GM18499 (cell line): ENCODE measurements around the gene UAP1.

ENCODE experiments used
- ATAC-seq: cut with Tn5 transposase; IDR thresholded peaks from one replicate; pipeline ENCODE4 v1.9.1; 2021; ENCODE audit warnings: moderate number of reproducible peaks; ENCODE audit not compliant: insufficient read depth, unreplicated experiment

The UAP1 gene

GRCh38 chr1:162605225-162605927, 43.9 kb downstream of the UAP1 start:
- no peak for ATAC-seq

DNA sequence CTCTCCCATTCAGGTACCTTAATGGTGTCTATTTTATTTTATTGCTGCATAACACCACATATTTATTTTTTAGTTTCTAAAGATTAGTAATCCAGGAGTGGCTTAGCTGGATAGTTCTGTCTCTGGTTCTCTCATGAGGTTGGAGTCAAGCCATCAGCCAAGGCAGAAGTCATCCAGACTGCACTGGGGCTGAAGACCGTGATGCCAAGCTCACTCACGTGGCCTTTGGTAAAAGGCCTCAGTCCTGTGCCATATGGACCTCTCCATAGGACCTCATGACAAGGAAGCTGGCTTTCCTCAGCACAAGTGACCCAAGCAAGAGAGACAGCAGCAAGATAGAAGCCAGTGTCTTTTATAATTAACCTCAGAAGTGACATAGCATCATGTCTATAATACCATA, 47.8 kb downstream of the UAP1 start:
- no peak for ATAC-seq

DNA sequence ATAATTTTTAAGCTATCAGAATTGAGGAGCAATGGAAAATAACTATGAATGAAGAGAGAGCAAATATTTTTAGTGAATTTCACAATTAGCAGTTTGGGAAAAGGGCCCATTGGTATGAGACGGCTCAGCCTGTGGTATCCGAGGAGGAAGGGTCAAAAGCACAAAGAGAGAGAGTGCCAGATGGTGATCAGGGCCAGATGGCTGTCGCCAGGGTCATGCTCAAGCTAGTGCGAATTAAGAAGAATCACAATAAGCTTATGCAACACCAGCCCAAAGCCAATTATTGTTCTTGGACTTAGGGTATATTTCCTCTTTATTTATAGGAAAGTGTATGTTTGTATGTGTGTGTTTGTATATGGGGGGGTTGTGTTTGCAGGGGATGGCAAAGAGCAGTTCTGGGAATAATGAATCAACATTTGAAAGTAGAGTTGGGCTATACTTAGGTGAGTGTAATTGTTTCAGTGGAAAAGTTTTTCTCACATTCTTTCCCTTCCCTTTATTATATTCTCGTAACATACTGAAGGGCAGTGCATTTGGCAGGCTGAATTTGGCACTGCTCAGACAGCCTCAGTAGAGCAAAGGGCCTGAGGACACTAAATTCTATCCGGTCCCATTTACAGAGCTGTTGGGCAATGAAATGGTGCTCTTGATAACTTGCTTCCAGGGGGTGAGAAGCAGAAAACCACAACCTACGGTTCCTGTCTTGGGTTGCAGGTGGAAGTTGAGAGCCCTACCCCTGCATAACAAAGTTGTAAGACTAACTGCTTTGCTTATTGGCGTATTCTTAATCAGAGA, 51.3 kb downstream of the UAP1 start:
- no peak for ATAC-seq

DNA sequence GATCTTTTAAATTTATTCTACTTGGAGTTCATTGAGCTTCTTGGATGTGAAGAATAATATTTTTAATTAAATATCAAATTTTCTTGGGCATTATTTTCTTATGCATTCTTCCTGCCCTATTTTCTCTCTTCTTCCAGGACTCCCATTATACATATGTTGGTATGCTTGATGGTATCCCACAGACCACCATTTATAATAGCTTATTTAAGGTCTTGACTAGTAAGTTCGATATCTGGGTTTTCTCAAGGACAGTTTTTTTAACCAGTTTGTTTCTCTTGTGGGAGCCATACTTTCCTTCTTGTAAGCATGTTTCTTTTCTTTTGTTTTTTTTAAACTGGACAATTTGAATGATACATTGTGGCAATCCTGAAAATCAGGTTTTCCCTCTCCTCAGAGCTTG, 55.3 kb downstream of the UAP1 start:
- no peak for ATAC-seq

DNA sequence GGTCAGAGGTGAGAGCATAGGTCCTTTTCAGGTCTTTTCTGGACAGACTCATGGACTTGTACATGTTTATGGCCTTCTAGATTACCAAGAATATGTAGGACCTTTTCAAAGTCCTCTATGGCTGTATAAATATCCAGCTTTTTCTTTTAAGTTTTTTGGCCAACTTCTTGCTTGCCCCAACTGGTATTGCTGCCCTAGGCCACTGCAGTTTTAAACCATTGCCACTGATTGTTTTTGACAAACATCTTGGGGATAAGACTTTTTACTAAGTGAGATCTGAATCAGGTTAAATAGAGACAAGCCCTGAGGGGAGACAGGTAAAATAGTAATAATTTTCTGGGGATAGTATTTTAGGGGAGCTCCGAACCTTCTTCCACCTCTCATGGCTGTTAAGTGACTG, 56.0 kb downstream of the UAP1 start:
- no peak for ATAC-seq

- no peak for ATAC-seq
These were observed 57.6 kb downstream of the UAP1 start for GRCh38 chr1:162619076-162619475.

GRCh38 chr1:162621256-162621655, 59.7 kb downstream of the UAP1 start:
- no peak for ATAC-seq

- no peak for ATAC-seq
These were observed 64.2 kb downstream of the UAP1 start for GRCh38 chr1:162625679-162626078.

- ATAC-seq: no peak
These were observed 64.6 kb downstream of the UAP1 start for GRCh38 chr1:162626094-162626493.

DNA sequence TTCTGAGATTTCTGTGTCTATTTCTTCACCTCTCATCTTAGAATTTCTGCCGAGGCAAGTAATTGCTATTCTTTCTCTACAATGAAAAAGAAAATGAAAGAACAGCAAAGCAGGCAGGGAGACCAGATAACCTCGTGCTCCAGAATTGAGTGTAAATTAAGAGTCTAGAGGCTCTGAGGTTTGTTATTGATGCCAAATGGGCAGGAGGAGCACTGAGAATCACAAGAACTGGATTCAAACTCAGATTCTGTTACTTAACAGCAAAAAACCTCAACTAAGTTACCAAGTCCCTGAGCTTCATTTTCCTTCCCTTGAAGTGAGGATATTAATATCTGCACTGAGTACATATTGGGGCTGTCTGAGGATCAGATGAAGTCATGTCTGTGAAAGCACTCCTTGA, 65.2 kb downstream of the UAP1 start:
- no peak for ATAC-seq

DNA sequence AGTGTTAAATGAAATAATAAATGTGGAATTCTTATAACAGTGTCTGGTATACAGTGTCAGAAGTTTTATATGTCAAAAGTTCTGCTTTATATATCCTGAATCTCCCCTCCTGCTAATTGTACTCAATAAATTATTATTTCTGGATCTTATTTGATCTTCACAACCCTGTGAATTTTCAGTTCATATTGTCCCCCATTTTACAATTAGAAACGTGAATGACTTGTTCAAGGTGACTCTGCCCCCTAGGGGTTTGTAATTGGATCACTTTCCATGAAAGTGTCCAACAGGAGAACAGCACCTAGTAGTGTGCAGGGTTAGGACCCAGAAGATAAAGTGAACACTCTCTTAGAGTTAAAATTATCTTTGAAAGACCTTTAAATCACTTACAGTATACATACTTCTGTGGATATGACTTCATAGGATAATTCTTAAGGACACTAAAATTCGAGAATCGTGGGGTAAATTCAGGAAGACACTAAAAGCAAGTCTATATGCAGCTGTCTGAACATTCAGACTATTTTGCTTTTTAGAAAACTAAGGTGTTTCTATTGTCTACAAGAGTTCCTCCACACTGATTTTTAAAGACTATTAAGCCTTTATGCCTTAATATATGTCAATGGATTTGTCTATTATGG, 66.3 kb downstream of the UAP1 start:
- ATAC-seq: no peak

DNA sequence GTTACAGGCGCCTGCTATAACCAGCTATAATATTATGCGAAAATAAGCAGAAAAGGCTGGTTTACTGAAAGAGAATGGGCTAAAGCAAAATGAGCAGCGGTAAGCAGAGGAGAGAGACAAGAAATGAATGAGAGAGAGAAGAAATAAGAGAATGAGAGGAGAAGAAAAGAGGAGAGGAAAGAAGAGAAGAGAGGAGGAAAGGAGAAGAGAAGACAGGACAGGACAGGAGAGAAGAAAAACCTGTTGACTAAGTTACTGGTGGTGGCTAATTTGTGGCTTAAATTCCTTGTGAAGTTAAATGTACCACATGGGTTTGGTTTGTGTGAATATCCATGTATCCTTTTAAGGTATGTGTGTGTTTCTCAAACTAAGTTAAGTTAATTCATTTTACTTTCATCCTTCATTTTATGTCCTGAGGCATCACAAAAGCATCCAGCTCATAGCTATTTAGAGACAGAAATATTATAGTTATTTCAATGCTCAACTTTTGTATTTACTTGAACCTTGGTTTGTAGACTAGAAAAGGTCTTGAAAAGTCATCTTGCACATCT, 67.6 kb downstream of the UAP1 start:
- ATAC-seq: no peak

DNA sequence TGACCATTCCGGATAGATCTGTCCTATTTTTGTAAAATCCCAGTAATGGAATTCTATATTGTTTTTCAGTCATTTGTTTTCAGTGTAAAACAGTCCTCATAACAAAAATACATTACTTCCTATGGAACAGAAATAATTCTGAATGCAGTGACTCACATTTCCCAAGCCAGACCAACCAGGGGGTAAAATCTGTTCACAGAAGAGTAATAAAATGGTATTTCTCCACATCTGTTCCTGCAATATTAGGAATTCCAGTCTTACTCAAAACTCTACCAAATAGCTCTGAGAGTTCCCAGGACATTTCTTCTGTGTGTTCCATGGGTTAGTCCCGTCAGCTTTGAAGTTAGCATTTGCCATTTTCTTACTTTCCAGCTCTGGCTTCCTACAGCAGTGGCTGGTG, 68.1 kb downstream of the UAP1 start:
- ATAC-seq: no peak

- ATAC-seq: no peak
These were observed 70.1 kb downstream of the UAP1 start for GRCh38 chr1:162631546-162632191.

DNA sequence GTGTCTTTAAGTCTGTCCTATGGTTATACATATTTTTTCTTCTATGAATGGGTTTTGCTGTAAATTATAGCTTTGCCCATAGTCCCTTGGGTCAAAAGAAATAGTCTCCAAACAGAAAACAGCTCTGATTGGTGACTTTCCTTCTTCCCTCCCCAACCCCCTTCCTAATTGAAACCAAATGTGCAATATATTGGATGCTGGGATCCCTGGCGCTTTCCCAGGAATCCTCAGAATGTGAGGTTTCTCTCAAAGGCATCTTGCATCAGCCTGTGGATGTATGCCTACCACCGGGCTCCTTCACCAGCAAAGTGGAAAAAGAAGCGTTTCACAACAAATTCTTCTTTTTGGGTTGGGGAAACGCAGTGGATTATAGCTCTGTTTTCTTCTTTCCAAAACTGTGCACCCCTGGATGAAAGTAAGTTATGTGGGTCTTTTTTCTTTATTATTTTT, 70.7 kb downstream of the UAP1 start, which contains the start of gene DDR2:
Gene DDR2, plus strand, starts transcription at position 248 of the 450 bp plus-strand sequence. CDS start 86,600 bp downstream, outside the sequence.
- ATAC-seq: no peak

- no peak for ATAC-seq
These were observed 71.2 kb downstream of the UAP1 start for GRCh38 chr1:162632698-162633080.

- ATAC-seq: no peak
These were observed 71.7 kb downstream of the UAP1 start for GRCh38 chr1:162633081-162633762.

GRCh38 chr1:162635418-162635817, 73.9 kb downstream of the UAP1 start:
- ATAC-seq: no peak

DNA sequence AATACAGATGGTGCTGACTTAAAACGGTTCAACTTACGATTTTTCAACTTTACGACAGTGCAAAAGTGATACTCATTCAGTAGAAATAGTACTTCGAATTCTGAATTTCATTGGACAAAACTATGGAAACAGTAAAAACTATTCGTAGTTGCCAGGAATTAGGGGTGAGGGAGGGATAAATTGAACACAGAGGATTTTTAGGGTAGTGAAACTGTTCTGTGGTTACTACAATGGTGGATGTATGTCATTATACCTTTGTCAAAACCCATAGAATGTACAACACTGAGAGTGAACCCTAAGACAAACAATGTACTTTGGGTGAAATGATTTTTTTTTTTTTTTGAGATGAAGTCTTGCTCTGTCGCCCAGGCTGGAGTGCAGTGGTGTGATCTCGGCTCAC, 78.2 kb downstream of the UAP1 start:
- ATAC-seq: no peak

GRCh38 chr1:162641114-162641513, 79.6 kb downstream of the UAP1 start:
- ATAC-seq: no peak
